Neuronal stem cell (in vitro differentiated cells): ENCODE data around the gene FAM3A. TPM values are rescaled to one million over a fixed set of nuclear protein-coding genes. Genes with fewer than 3 reads are reported as not detected.

Experiments
- DNase-seq: peaks from one replicate; pipeline ENCODE4 v3.0.0-alpha.2; 2013; ENCODE audit warnings: low spot score
- H2AFZ ChIP-seq: one replicate; pipeline ENCODE4 v1.6.1; 2013; ENCODE audit warnings: mild to moderate bottlenecking, low read length, inconsistent platforms
- H2AK5ac ChIP-seq: 2 replicates; pipeline ENCODE4 v1.6.1; 2013; ENCODE audit warnings: low read depth, mild to moderate bottlenecking, inconsistent platforms, low read length, moderate library complexity, mixed read lengths
- H2BK120ac ChIP-seq: 2 replicates; pipeline ENCODE4 v1.6.1; 2013; ENCODE audit warnings: low read depth, mild to moderate bottlenecking, inconsistent platforms, low read length, moderate library complexity, mixed read lengths
- H2BK12ac ChIP-seq: one replicate; pipeline ENCODE4 v1.6.1; 2013; ENCODE audit warnings: low read length, inconsistent platforms
- H2BK15ac ChIP-seq: 2 replicates; pipeline ENCODE4 v1.6.1; 2013; ENCODE audit warnings: mild to moderate bottlenecking, low read length, inconsistent platforms, mixed read lengths
- H2BK5ac ChIP-seq: one replicate; pipeline ENCODE4 v1.6.1; 2013; ENCODE audit warnings: inconsistent platforms, mild to moderate bottlenecking, low read length, moderate library complexity
- H3K14ac ChIP-seq: one replicate; pipeline ENCODE4 v1.6.1; 2013; ENCODE audit warnings: low read length, inconsistent platforms
- H3K18ac ChIP-seq: 2 replicates; pipeline ENCODE4 v1.6.1; 2013; ENCODE audit warnings: low read length, inconsistent platforms
- H3K23ac ChIP-seq: 2 replicates; pipeline ENCODE4 v1.6.1; 2013; ENCODE audit warnings: low read depth, mild to moderate bottlenecking, mixed read lengths, low read length, inconsistent platforms; ENCODE audit not compliant: poor library complexity
- H3K27ac ChIP-seq: replicated peaks from 3 replicates; pipeline ENCODE4 v1.5.1; 2013; ENCODE audit warnings: low read length, inconsistent platforms
- H3K27me3 ChIP-seq, 3 experiments: 2 replicates each; pipeline ENCODE4 v1.6.1; 2013; ENCODE audit warnings: low read length in 3 of 3, mild to moderate bottlenecking in 2 of 3, inconsistent platforms in 1 of 3, low read depth in 1 of 3, mixed read lengths in 1 of 3, moderate library complexity in 1 of 3; ENCODE audit not compliant: control insufficient read depth in 3 of 3, insufficient read depth in 3 of 3
- H3K36me3 ChIP-seq, 2 donors: replicated peaks in 1 of 2; 2 replicates each; pipeline ENCODE4 v1.6.1; 2013; ENCODE audit warnings: low read length in 2 of 2; ENCODE audit not compliant: control insufficient read depth in 2 of 2, insufficient read depth in 2 of 2
- H3K4ac ChIP-seq: 2 replicates; pipeline ENCODE4 v1.6.1; 2013; ENCODE audit warnings: inconsistent platforms, mild to moderate bottlenecking, low read length, moderate library complexity
- H3K4me1 ChIP-seq, 2 donors: 1 replicate in 1 of 2; 2 replicates in 1 of 2; pipeline ENCODE4 v1.6.1; 2013; ENCODE audit warnings: low read length in 2 of 2, low read depth in 1 of 2; ENCODE audit not compliant: control insufficient read depth in 2 of 2, insufficient read depth in 1 of 2
- H3K4me2 ChIP-seq: one replicate; pipeline ENCODE4 v1.6.1; 2013; ENCODE audit warnings: mild to moderate bottlenecking, low read length, inconsistent platforms; ENCODE audit not compliant: insufficient read depth, poor library complexity, severe bottlenecking
- H3K4me3 ChIP-seq, 2 donors: 2 replicates each; pipeline ENCODE4 v1.5.1; 2013; ENCODE audit warnings: low read length in 2 of 2, mild to moderate bottlenecking in 2 of 2, inconsistent platforms in 1 of 2, moderate library complexity in 1 of 2
- H3K79me1 ChIP-seq: one replicate; pipeline ENCODE4 v1.6.1; 2013; ENCODE audit warnings: low read depth, mild to moderate bottlenecking, inconsistent platforms, low read length, moderate library complexity
- H3K9ac ChIP-seq: one replicate; pipeline ENCODE4 v1.6.1; 2013; ENCODE audit warnings: mild to moderate bottlenecking, low read depth, low read length, inconsistent platforms; ENCODE audit not compliant: poor library complexity
- H3K9me3 ChIP-seq, 2 donors: replicated peaks in 1 of 2; 2 replicates each; pipeline versions ENCODE3 to v1.6.1; 2013; ENCODE audit warnings: low read length in 2 of 2, mild to moderate bottlenecking in 2 of 2, inconsistent platforms in 1 of 2, low read depth in 1 of 2, mixed read lengths in 1 of 2, moderate library complexity in 1 of 2; ENCODE audit not compliant: control insufficient read depth in 2 of 2, insufficient read depth in 1 of 2
- H4K8ac ChIP-seq: one replicate; pipeline ENCODE4 v1.6.1; 2013; ENCODE audit warnings: low read depth, mild to moderate bottlenecking, inconsistent platforms, low read length, moderate library complexity
- H4K91ac ChIP-seq: one replicate; pipeline ENCODE4 v1.6.1; 2013; ENCODE audit warnings: low read length, low read depth, mild to moderate bottlenecking, inconsistent platforms; ENCODE audit not compliant: poor library complexity
- WGBS, 2 donors: extraction: QIAGEN DNeasy Blood & Tissue Kit; methylation state at CpG; one replicate each; pipeline ENCODE4 v1.1.7; 2013; ENCODE audit warnings: missing lambda C conversion rate in 2 of 2, mixed read lengths in 1 of 2; ENCODE audit not compliant: insufficient read length in 2 of 2, insufficient replicate concordance in 1 of 2; ENCODE audit errors: extremely low coverage in 2 of 2; 5-methylcytosine and 5-hydroxymethylcytosine counted together
- small RNA-seq: library from polyadenylated mRNA; stranded (forward); fragments of <200 nt; extraction: miRNeasy Mini kit (QIAGEN cat#:217004); gene quantifications from one replicate; pipeline ENCODE3, GENCODE V24; 2013; ENCODE audit not compliant: insufficient read depth

Gene FAM3A

DNA sequence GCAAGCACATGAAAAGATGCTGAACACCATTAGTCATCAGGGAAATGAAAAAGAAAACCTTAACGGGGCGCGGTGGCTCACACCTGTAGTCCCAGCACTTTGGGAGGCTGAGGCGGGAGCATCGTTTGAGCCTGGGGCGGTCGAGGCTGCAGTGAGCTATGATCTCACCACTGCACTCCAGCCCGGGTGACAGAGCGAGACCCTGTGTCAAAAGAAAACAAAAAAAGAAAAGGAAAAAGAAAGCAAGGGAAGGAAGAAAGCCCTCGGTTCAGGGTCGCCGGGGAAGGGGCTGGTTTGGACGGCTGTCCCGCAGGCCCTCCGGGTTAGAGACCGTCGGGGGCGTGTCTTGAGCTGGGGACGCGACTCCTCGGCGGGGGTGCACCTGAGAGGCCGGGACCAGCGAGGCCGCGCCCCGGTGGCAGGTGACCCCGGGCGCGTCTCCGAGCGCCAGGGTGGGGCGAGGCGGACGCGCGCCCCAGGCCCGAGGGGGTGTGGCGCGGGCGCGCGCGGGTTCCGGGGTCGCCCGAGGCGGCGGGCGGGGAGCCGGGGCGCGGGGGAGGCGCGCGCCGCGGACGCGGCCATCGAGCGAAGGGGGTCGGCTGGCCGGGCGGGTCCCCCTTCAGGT, 58.4 kb downstream of the FAM3A start:
- H3K9me3 ChIP-seq, result no peaks in the 10 kb centered on the region
- H3K18ac ChIP-seq, result no peak overlapping the region
- no peak overlapping the region for H3K23ac ChIP-seq
- peaks cover 7 to 23% of the 10 kb centered on the region in 2 donors for H3K36me3 ChIP-seq
- H2BK5ac ChIP-seq, result peak overlapping the region; percentile 66
- H2AK5ac ChIP-seq, result no peak overlapping the region
- H3K4ac ChIP-seq, result no peak overlapping the region
- H3K4me1 ChIP-seq, result peaks cover 3 to 7% of the 10 kb centered on the region in 2 donors
- no peak overlapping the region for H3K27ac ChIP-seq
- H3K9ac ChIP-seq, result no peak overlapping the region
- no peak overlapping the region for H4K8ac ChIP-seq
- H2BK120ac ChIP-seq, result no peak overlapping the region
- H4K91ac ChIP-seq, result no peak overlapping the region
- no peak overlapping the region for H2BK12ac ChIP-seq
- no peak overlapping the region for H3K14ac ChIP-seq
- peak overlapping the region; percentile 74 to 77 for H3K4me3 ChIP-seq
- H3K27me3 ChIP-seq, result no peaks in the 10 kb centered on the region
- no peak overlapping the region for H2BK15ac ChIP-seq
- no CpG with 5 or more reads among the region's 65 CpGs for WGBS, 2 donors
- DNase-seq, result no peak
- peak overlapping the region; percentile 85 for H2AFZ ChIP-seq
- H3K79me1 ChIP-seq, result peaks cover 1% of the 10 kb centered on the region
- peak overlapping the region; percentile 83 for H3K4me2 ChIP-seq

Small RNA genes lying within 50 kb of the gene (small RNA-seq; reads per million reads assigned to genes)
- gene RN7SL697P, result not detected
